HEK293T (cell line): ENCODE data around the gene ERG.

Experiments
- CTCF ChIA-PET: fragments of 350-600 bp; formaldehyde crosslinking; extraction: SDS; loops from one replicate; lab custom pipeline; 2021; ENCODE audit warnings: antibody characterized with exemption, inconsistent platforms; lab: Yijun Ruan, JAX
- POLR2A ChIA-PET: fragments of 350-600 bp; formaldehyde crosslinking; extraction: SDS; loops from one replicate; lab custom pipeline; 2020; ENCODE audit warnings: antibody characterized with exemption, inconsistent platforms; lab: Yijun Ruan, JAX
- DNase-seq: peaks from one replicate; pipeline ENCODE4 v3.0.0; 2012; ENCODE audit warnings: mixed read lengths; ENCODE audit errors: extremely low spot score
- ARNT ChIP-seq: fragments of 450-650 bp; IDR thresholded peaks from 2 replicates; pipeline ENCODE4 v1.6.1; 2017; ENCODE audit warnings: mild to moderate bottlenecking
- BHLHE40 ChIP-seq: fragments of 450-650 bp; IDR thresholded peaks from 2 replicates; pipeline ENCODE4 v1.6.1; 2016; ENCODE audit warnings: mild to moderate bottlenecking, moderate library complexity, borderline replicate concordance
- CTBP1 ChIP-seq: fragments of 450-650 bp; IDR thresholded peaks from 2 replicates; pipeline ENCODE4 v1.6.1; 2016; ENCODE audit warnings: borderline replicate concordance
- ELF4 ChIP-seq: fragments of 450-650 bp; IDR thresholded peaks from 2 replicates; pipeline ENCODE4 v1.6.1; 2017; ENCODE audit warnings: antibody characterized with exemption
- FOXA1 ChIP-seq: fragments of 450-650 bp; IDR thresholded peaks from 2 replicates; pipeline ENCODE4 v1.6.1; 2016; ENCODE audit warnings: mild to moderate bottlenecking
- FOXK2 ChIP-seq: fragments of 450-650 bp; IDR thresholded peaks from 2 replicates; pipeline ENCODE4 v1.6.1; 2016; ENCODE audit warnings: mild to moderate bottlenecking
- FOXM1 ChIP-seq: fragments of 450-650 bp; IDR thresholded peaks from 2 replicates; pipeline ENCODE4 v1.6.1; 2017; ENCODE audit warnings: mild to moderate bottlenecking, borderline replicate concordance
- HDGF ChIP-seq: fragments of 450-650 bp; IDR thresholded peaks from 2 replicates; pipeline ENCODE4 v1.6.1; 2017; ENCODE audit warnings: antibody characterized with exemption, borderline replicate concordance
- L3MBTL2 ChIP-seq: fragments of 450-650 bp; conservative IDR thresholded peaks from 2 replicates; pipeline ENCODE4 v1.6.1; 2016; ENCODE audit warnings: mild to moderate bottlenecking
- LEF1 ChIP-seq: fragments of 450-650 bp; IDR thresholded peaks from 2 replicates; pipeline ENCODE4 v1.6.1; 2017; ENCODE audit warnings: mild to moderate bottlenecking, borderline replicate concordance
- NFRKB ChIP-seq: fragments of 450-650 bp; IDR thresholded peaks from 2 replicates; pipeline ENCODE4 v1.6.1; 2016; ENCODE audit warnings: mild to moderate bottlenecking, moderate library complexity
- PKNOX1 ChIP-seq: fragments of 450-650 bp; IDR thresholded peaks from 2 replicates; pipeline ENCODE4 v1.6.1; 2016
- SP1 ChIP-seq: fragments of 450-650 bp; IDR thresholded peaks from 2 replicates; pipeline ENCODE4 v1.6.1; 2017
- SUZ12 ChIP-seq: fragments of 450-650 bp; IDR thresholded peaks from 2 replicates; pipeline ENCODE4 v1.6.1; 2016; ENCODE audit warnings: mild to moderate bottlenecking
- TARDBP ChIP-seq: fragments of 450-650 bp; IDR thresholded peaks from 2 replicates; pipeline ENCODE4 v1.6.1; 2016
- ZNF384 ChIP-seq: fragments of 450-650 bp; IDR thresholded peaks from 2 replicates; pipeline ENCODE4 v1.6.1; 2016

ERG gene

DNA sequence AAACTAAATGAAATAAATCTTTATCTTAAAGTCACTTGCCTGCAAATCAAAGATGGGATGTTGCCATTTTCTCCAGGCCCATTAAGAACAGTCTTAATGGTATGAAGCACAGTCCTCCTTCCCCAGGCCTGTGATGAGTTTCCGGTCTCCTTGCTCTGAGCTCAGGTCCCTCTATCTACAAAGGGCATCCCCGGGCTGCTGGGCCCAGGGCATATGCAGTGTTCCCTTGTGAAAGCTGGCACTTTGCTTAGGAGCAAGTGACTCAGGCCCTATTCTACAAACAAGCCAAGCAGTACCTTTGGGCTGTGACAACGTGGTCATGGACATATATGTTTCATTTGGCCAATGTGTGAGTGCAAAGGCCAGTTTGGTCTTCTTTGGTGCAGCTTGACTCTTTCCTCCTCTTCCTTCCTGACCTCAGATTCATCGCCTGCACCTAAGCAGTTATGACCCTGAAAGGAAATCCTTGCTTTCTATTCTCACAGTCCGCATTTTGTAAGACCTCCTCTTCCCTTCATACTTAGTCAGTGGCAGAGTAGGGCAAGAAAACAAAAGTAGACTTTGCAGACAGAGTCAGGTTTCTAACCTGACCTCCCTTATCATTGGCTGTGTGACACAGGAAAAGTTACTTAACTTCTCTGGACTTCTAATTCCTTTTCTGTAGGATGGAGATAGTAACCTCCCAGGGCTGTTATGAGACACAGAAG is 109.5 kb downstream of the ERG start:
- ChIA-PET POLR2A (no interaction called here), CTCF (interaction anchor here (0.7 kb wide), 1 partner anchor 119 kb away, joined by 3 read pairs; no protein-coding TSS in a partner anchor)
- DNase-seq = no peak
- no peak for TF ChIP-seq PKNOX1
- no peak for TF ChIP-seq L3MBTL2

DNA sequence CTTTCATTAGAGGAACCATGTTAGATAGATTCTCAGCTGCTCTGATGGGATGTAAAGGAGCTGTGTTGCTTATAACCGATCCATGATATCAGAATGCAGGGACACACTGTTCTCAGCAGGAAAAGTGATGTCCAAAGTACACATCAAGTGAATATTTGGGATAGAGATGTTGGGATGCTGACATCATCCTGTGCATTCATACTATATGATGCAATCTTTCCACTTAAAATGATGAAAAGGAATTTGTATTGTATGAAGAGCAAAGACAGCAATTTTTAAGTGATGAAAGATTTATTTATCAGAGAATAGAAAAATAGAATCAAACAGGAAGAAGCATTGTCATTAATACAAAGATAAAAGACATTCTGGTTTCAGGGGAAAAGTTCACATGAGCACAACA is 110.1 kb downstream of the ERG start:
- POLR2A ChIA-PET = no interaction called here
- CTCF ChIA-PET = interaction anchor here (0.7 kb wide), 1 partner anchor 120 kb away, joined by 3 read pairs; no protein-coding TSS in a partner anchor
- TF ChIP-seq HDGF = no peak
- TF ChIP-seq ZNF384 = no peak
- TF ChIP-seq SUZ12 = no peak
- TF ChIP-seq FOXA1 = no peak
- TF ChIP-seq TARDBP = no peak
- no peak for TF ChIP-seq FOXK2
- no peak for TF ChIP-seq FOXM1
- TF ChIP-seq ARNT = no peak
- TF ChIP-seq CTBP1 = no peak
- TF ChIP-seq ELF4 = no peak
- no peak for TF ChIP-seq NFRKB
- no peak for TF ChIP-seq LEF1
- TF ChIP-seq BHLHE40 = no peak
- no peak for TF ChIP-seq SP1
- no peak for TF ChIP-seq PKNOX1
- TF ChIP-seq L3MBTL2 = no peak
- no peak for DNase-seq

DNA sequence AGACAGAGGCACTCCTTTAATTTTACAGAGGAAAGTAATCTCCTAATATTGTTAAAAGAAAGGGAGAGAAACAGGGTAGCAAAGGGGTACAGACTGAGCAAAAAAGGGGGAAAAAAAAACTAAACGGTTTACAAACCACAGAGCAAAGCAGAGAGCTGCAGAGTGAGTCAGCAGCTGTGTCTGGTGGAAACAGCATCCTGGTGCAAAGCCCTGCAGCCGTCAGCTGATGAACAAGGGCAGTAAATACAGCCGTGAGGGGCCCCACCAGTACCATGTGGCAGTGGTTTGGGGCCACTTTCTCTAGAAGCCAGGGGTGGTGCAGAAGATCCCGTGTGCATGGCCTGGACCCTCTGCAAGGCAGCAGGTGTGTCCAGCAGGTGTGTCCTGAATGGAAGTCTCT is 111.3 kb downstream of the ERG start:
- no peak for DNase-seq
- ChIA-PET CTCF (no interaction called here), POLR2A (no interaction called here)
- TF ChIP-seq SP1 (no peak), PKNOX1 (no peak), LEF1 (no peak), FOXA1 (no peak), FOXK2 (no peak), CTBP1 (no peak), TARDBP (no peak), FOXM1 (no peak), BHLHE40 (no peak), ARNT (no peak), NFRKB (no peak), L3MBTL2 (no peak), ELF4 (no peak), SUZ12 (no peak), HDGF (no peak), ZNF384 (no peak)

GRCh38 chr21:38385427-38386175 is 112.7 kb downstream of the ERG start:
- TF ChIP-seq FOXM1 = no peak
- no peak for TF ChIP-seq ZNF384
- TF ChIP-seq L3MBTL2 = no peak
- no peak for TF ChIP-seq ARNT
- TF ChIP-seq HDGF = no peak
- TF ChIP-seq SP1 = no peak
- TF ChIP-seq SUZ12 = no peak
- TF ChIP-seq CTBP1 = no peak
- TF ChIP-seq NFRKB = no peak
- TF ChIP-seq FOXA1 = no peak
- TF ChIP-seq FOXK2 = no peak
- TF ChIP-seq LEF1 = no peak

DNA sequence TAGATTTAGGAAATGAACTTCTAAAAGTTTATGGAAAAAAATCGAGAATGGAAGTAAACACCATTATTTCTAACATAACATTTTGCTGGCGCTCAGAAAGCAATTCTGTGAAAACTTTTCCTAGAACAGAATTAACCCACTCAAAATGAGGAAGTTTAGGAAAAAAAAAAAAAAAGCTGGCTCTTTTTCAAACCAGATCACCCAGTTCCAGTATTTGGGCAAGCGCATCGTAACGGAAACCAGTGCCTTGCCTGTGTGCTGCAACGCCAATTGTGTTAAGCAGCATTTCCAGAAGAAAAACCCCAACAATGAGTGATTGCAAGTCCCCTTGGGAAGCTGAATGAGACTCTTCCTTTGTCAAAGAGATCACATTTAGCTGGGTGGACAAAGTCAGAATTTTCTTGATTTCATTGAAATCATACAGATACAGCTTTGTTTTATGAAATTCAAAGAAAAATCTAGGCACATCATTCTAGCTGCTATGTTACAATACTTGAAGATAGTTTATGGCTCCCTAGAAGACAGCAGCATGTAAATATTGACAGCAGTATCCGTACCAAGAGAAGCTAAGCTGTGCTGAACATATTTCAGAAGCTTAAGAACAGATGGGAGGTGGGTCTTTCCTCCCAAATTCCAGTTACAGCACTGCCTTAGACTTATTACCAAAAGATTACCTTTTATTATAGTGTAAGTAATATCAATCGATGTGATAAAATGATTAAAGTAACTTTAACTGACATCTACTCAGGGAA is 113.4 kb downstream of the ERG start:
- ChIA-PET POLR2A (no interaction called here), CTCF (no interaction called here)
- no peak for DNase-seq
- TF ChIP-seq FOXM1 = no peak
- no peak for TF ChIP-seq ARNT
- TF ChIP-seq TARDBP = no peak
- TF ChIP-seq SP1 = no peak
- TF ChIP-seq LEF1 = no peak
- TF ChIP-seq CTBP1 = no peak
- TF ChIP-seq L3MBTL2 = no peak
- no peak for TF ChIP-seq ELF4
- no peak for TF ChIP-seq SUZ12
- TF ChIP-seq FOXA1 = no peak

More at GRCh38 chr21:38385427-38386175, 112.7 kb downstream of the ERG start:
- POLR2A ChIA-PET = no interaction called here
- DNase-seq = no peak
- CTCF ChIA-PET = no interaction called here
